H9 (cell line): Measurements from ENCODE around the gene KIT. TPM values are rescaled to one million over a fixed set of nuclear protein-coding genes. Genes with fewer than 3 reads are reported as not detected.

ENCODE experiments used
- DNase-seq: peaks from one replicate; pipeline ENCODE4 v3.0.0-alpha.2; 2017
- H2AFZ ChIP-seq: one replicate; pipeline ENCODE4 v1.6.1; 2013; ENCODE audit warnings: mild to moderate bottlenecking, low read length, control low read depth, moderate library complexity
- H2AK5ac ChIP-seq: 2 replicates; pipeline ENCODE4 v1.6.1; 2013; ENCODE audit warnings: low read length, control low read depth, mixed read lengths; ENCODE audit not compliant: insufficient read length
- H2BK120ac ChIP-seq: one replicate; pipeline ENCODE4 v1.6.1; 2013; ENCODE audit warnings: low read depth, mild to moderate bottlenecking, low read length, control low read depth, inconsistent platforms; ENCODE audit not compliant: poor library complexity, severe bottlenecking
- H2BK12ac ChIP-seq: 2 replicates; pipeline ENCODE4 v1.6.1; 2013; ENCODE audit warnings: low read length, control low read depth, mixed read lengths, low read depth; ENCODE audit not compliant: insufficient read length
- H2BK15ac ChIP-seq: 2 replicates; pipeline ENCODE4 v1.6.1; 2013; ENCODE audit warnings: low read depth, low read length, control low read depth
- H2BK20ac ChIP-seq: one replicate; pipeline ENCODE4 v1.6.1; 2013; ENCODE audit warnings: low read depth, mild to moderate bottlenecking, low read length, control low read depth, inconsistent platforms; ENCODE audit not compliant: poor library complexity, severe bottlenecking
- H2BK5ac ChIP-seq: 2 replicates; pipeline ENCODE4 v1.6.1; 2013; ENCODE audit warnings: low read length, control low read depth, mixed read lengths; ENCODE audit not compliant: insufficient read length
- H3K14ac ChIP-seq: 2 replicates; pipeline ENCODE4 v1.6.1; 2013; ENCODE audit warnings: low read length, control low read depth; ENCODE audit not compliant: insufficient read depth
- H3K18ac ChIP-seq: 2 replicates; pipeline ENCODE4 v1.6.1; 2013; ENCODE audit warnings: low read depth, mild to moderate bottlenecking, mixed read lengths, low read length, control low read depth; ENCODE audit not compliant: insufficient read length
- H3K23ac ChIP-seq: 2 replicates; pipeline ENCODE4 v1.6.1; 2013; ENCODE audit warnings: low read length, control low read depth, mixed read lengths, low read depth; ENCODE audit not compliant: insufficient read length
- H3K23me2 ChIP-seq: 2 replicates; pipeline ENCODE4 v1.6.1; 2013; ENCODE audit warnings: low read depth, mild to moderate bottlenecking, mixed read lengths, low read length, control low read depth; ENCODE audit not compliant: insufficient read length, poor library complexity, severe bottlenecking
- H3K27ac ChIP-seq: 2 replicates; pipeline ENCODE4 v1.5.1; 2013; ENCODE audit warnings: low read length, control low read depth, mixed read lengths, low read depth; ENCODE audit not compliant: insufficient read length
- H3K27me3 ChIP-seq: 2 replicates; pipeline ENCODE4 v1.6.1; 2013; ENCODE audit warnings: low read length, control low read depth, inconsistent platforms; ENCODE audit not compliant: insufficient read depth
- H3K4ac ChIP-seq: 2 replicates; pipeline ENCODE4 v1.6.1; 2013; ENCODE audit warnings: low read depth, mild to moderate bottlenecking, control low read depth, inconsistent platforms, low read length, moderate library complexity
- H3K4me1 ChIP-seq: 2 replicates; pipeline ENCODE4 v1.6.1; 2013; ENCODE audit warnings: low read length, control low read depth, inconsistent platforms; ENCODE audit not compliant: insufficient read depth
- H3K4me2 ChIP-seq: 2 replicates; pipeline ENCODE4 v1.6.1; 2013; ENCODE audit warnings: low read length, control low read depth, mixed read lengths; ENCODE audit not compliant: insufficient read length, insufficient read depth
- H3K56ac ChIP-seq: 2 replicates; pipeline ENCODE4 v1.6.1; 2013; ENCODE audit warnings: low read depth, mild to moderate bottlenecking, mixed read lengths, low read length, control low read depth; ENCODE audit not compliant: insufficient read length
- H3K79me1 ChIP-seq: 2 replicates; pipeline ENCODE4 v1.6.1; 2013; ENCODE audit warnings: low read depth, mild to moderate bottlenecking, moderate library complexity, low read length, control low read depth, inconsistent platforms; ENCODE audit not compliant: insufficient read depth, poor library complexity, severe bottlenecking
- H3K79me2 ChIP-seq: 2 replicates; pipeline ENCODE4 v1.6.1; 2013; ENCODE audit warnings: low read length, control low read depth, inconsistent platforms; ENCODE audit not compliant: insufficient read depth
- H3K9ac ChIP-seq: 2 replicates; pipeline ENCODE4 v1.6.1; 2013; ENCODE audit warnings: low read length, control low read depth, mixed read lengths; ENCODE audit not compliant: insufficient read length; ENCODE audit errors: extremely low read depth
- H3K9me3 ChIP-seq: one replicate; pipeline ENCODE4 v1.6.1; 2013; ENCODE audit warnings: low read depth, low read length, inconsistent platforms; ENCODE audit not compliant: control insufficient read depth
- H3T11ph ChIP-seq: one replicate; pipeline ENCODE4 v1.6.1; 2013; ENCODE audit warnings: mild to moderate bottlenecking, low read length, control low read depth, inconsistent platforms
- H4K20me1 ChIP-seq: one replicate; pipeline ENCODE4 v1.6.1; 2013; ENCODE audit not compliant: control insufficient read depth, insufficient read length, insufficient read depth
- H4K5ac ChIP-seq: 2 replicates; pipeline ENCODE4 v1.6.1; 2013; ENCODE audit warnings: low read depth, mild to moderate bottlenecking, mixed read lengths, low read length, control low read depth; ENCODE audit not compliant: insufficient read length
- H4K8ac ChIP-seq: replicated peaks from 2 replicates; pipeline ENCODE4 v1.6.1; 2013; ENCODE audit warnings: low read length, control low read depth, mixed read lengths, low read depth; ENCODE audit not compliant: insufficient read length
- H4K91ac ChIP-seq: 2 replicates; pipeline ENCODE4 v1.6.1; 2013; ENCODE audit warnings: low read depth, mild to moderate bottlenecking, moderate library complexity, mixed read lengths, low read length, control low read depth; ENCODE audit not compliant: insufficient read length
- H3K27ac Mint-ChIP-seq, 3 experiments: 2 replicates in 2 of 3; 3 replicates in 1 of 3; pipeline ENCODE4 v1.8.0; 2020 to 2021; ENCODE audit warnings: mixed read lengths in 3 of 3, mild to moderate bottlenecking in 1 of 3, moderate library complexity in 1 of 3
- H3K27me3 Mint-ChIP-seq: 2 replicates; pipeline ENCODE4 v1.8.0; 2021; ENCODE audit warnings: low read depth, mild to moderate bottlenecking, moderate library complexity, mixed read lengths
- H3K36me3 Mint-ChIP-seq, 3 experiments: 2 replicates in 2 of 3; 3 replicates in 1 of 3; pipeline ENCODE4 v1.8.0; 2020 to 2021; ENCODE audit warnings: low read depth in 3 of 3, mixed read lengths in 3 of 3; ENCODE audit not compliant: insufficient read depth in 1 of 3
- H3K4me1 Mint-ChIP-seq, 2 experiments: 2 replicates each; pipeline ENCODE4 v1.8.0; 2020; ENCODE audit warnings: mixed read lengths in 2 of 2
- H3K4me3 Mint-ChIP-seq, 2 experiments: 2 replicates in 1 of 2; 3 replicates in 1 of 2; pipeline ENCODE4 v1.8.0; 2020 to 2021; ENCODE audit warnings: mild to moderate bottlenecking in 2 of 2, mixed read lengths in 2 of 2, moderate library complexity in 1 of 2
- H3K9me3 Mint-ChIP-seq, 2 experiments: 2 replicates in 1 of 2; 3 replicates in 1 of 2; pipeline ENCODE4 v1.8.0; 2020; ENCODE audit warnings: mild to moderate bottlenecking in 2 of 2, mixed read lengths in 2 of 2, moderate library complexity in 1 of 2
- CTCF ChIP-seq: fragments of 200-600 bp; sonication (generic); conservative IDR thresholded peaks from 3 replicates; pipeline ENCODE4 v1.8.0; 2021; ENCODE audit warnings: antibody characterized with exemption, mild to moderate bottlenecking
- WGBS: extraction: QIAGEN DNeasy Blood & Tissue Kit; methylation state at CpG from one replicate; pipeline ENCODE4 v1.1.7; 2013; ENCODE audit warnings: missing lambda C conversion rate, low lambda C conversion rate, mixed read lengths; ENCODE audit not compliant: insufficient read length; ENCODE audit errors: extremely low coverage; 5-methylcytosine and 5-hydroxymethylcytosine counted together
- total RNA-seq: library from RNA; stranded (reverse); gene quantifications from 2 replicates; pipeline ENCODE4 v1.2.1, GENCODE V29; 2021

The KIT gene
- total RNA-seq, 1 experiment from 2014 or later = 6.7 TPM

- H3K9me3 ChIP-seq = no peaks in the 10 kb centered on the region
- H2BK120ac ChIP-seq = no peak overlapping the region
- no peak overlapping the region for H3K23ac ChIP-seq
- H3K9ac ChIP-seq = no peak overlapping the region
- no peak overlapping the region for H3K4ac ChIP-seq
- H3K4me1 ChIP-seq = no peaks in the 10 kb centered on the region
- H4K8ac ChIP-seq = no peak overlapping the region
- Mint-ChIP-seq H3K27me3 (no peaks in the 10 kb centered on the region; the same call in 1 of the 2 replicates), H3K9me3 (no peaks in the 10 kb centered on the region), H3K4me3 (no peak overlapping the region), H3K27ac (no peak overlapping the region), H3K4me1 (peaks cover 0 to 2% of the 10 kb centered on the region in 2 experiments; a peak in 2 of 4 replicates), H3K36me3 (no peaks in the 10 kb centered on the region)
- H4K20me1 ChIP-seq = no peaks in the 10 kb centered on the region
- no peak overlapping the region for H2BK12ac ChIP-seq
- H2AK5ac ChIP-seq = no peak overlapping the region
- H3K79me1 ChIP-seq = no peaks in the 10 kb centered on the region
- no peak overlapping the region for H4K5ac ChIP-seq
- no peaks in the 10 kb centered on the region for H3K23me2 ChIP-seq
- H3K4me2 ChIP-seq = no peak overlapping the region
- H3K27ac ChIP-seq = no peak overlapping the region
- no peak overlapping the region for H2BK20ac ChIP-seq
- no peak overlapping the region for H3T11ph ChIP-seq
- H2BK15ac ChIP-seq = no peak overlapping the region
- H4K91ac ChIP-seq = no peak overlapping the region
- H3K27me3 ChIP-seq = no peaks in the 10 kb centered on the region
- no peak for TF ChIP-seq CTCF
- H2BK5ac ChIP-seq = no peak overlapping the region
- no peak overlapping the region for H2AFZ ChIP-seq
- H3K14ac ChIP-seq = no peak overlapping the region
- no peak for DNase-seq
- whole genome bisulfite sequencing = no CpG with 5 or more reads among the region's 2 CpGs
- H3K18ac ChIP-seq = no peak overlapping the region
- no peaks in the 10 kb centered on the region for H3K79me2 ChIP-seq
- H3K56ac ChIP-seq = no peak overlapping the region
Observed at GRCh38 chr4:54779476-54780148, 121.9 kb downstream of the KIT start.
